NB4 (cell line): ENCODE results near the gene EPB41L2.

ENCODE experiments used
- DNase-seq: peaks from one replicate; pipeline ENCODE4 v3.0.0; 2010; ENCODE audit warnings: low read depth
- H3K4me3 ChIP-seq: one replicate; pipeline ENCODE4 v1.5.1; 2011; ENCODE audit warnings: mild to moderate bottlenecking, low read depth, low read length, moderate library complexity
- MYC ChIP-seq: IDR thresholded peaks from 2 replicates; pipeline ENCODE4 v1.6.1; 2011; ENCODE audit warnings: low read depth, low read length
- POLR2A ChIP-seq: IDR thresholded peaks from 2 replicates; pipeline ENCODE4 v1.6.1; 2011; ENCODE audit warnings: mild to moderate bottlenecking; ENCODE audit not compliant: insufficient read length; ENCODE audit errors: extremely low read depth
- TF ChIP-seq, protein P1 (sequence below): IDR thresholded peaks from 2 replicates; pipeline ENCODE4 v1.6.1; 2011; ENCODE audit warnings: low read depth, low read length
- TF ChIP-seq, protein P2 (sequence below): IDR thresholded peaks from one replicate; pipeline ENCODE4 v1.5.1; 2012; ENCODE audit warnings: low read depth, low read length

Gene EPB41L2

DNA sequence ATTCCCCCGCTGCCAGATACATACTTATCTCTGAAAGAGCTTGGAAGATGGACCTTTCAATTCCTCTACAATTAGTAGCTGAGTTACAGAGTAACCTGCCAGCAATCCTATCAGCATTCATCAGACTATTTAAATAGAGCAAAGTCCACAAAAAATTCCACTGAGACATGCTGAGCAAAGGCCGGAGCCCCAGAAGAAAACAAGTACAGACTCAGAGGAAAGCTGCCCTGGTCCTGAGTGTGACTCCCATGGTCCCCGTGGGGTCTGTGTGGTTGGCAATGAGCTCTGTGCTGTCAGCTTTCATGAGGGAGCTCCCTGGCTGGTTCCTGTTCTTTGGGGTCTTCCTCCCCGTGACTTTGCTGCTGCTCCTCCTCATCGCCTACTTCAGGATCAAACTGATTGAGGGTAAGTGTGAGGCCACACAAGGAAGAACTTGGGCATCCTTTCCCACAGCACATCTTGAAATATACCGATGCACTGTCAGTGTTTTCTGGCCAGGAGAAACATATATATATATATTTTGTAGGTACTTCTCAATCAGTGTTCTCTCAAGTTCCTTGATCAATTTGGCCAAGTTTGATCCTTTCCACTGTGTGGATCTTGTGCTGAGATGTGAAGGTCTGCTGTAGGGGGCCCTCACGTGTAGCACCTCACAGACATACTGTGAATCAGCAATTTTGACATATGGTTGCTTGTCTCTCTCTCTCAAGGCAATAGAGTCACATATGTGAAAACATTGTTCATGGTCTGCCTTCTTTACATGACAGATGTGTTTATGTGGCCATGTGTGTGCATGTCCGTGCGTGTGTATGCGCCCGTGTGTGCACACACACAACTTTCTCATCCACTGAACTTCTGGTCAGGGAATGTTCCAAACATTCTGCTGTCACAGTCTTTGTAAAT lies 235.5 kb downstream of the EPB41L2 start, which contains the start of gene SMLR1:
TSS of gene SMLR1 (plus strand) at position 160 of the 903 bp plus-strand sequence. CDS start at position 168, 8 bp downstream.
- TF ChIP-seq, protein P1, sequence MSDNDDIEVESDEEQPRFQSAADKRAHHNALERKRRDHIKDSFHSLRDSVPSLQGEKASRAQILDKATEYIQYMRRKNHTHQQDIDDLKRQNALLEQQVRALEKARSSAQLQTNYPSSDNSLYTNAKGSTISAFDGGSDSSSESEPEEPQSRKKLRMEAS: no peak
- TF ChIP-seq MYC (no peak), POLR2A (no peak)
- TF ChIP-seq, protein P2, sequence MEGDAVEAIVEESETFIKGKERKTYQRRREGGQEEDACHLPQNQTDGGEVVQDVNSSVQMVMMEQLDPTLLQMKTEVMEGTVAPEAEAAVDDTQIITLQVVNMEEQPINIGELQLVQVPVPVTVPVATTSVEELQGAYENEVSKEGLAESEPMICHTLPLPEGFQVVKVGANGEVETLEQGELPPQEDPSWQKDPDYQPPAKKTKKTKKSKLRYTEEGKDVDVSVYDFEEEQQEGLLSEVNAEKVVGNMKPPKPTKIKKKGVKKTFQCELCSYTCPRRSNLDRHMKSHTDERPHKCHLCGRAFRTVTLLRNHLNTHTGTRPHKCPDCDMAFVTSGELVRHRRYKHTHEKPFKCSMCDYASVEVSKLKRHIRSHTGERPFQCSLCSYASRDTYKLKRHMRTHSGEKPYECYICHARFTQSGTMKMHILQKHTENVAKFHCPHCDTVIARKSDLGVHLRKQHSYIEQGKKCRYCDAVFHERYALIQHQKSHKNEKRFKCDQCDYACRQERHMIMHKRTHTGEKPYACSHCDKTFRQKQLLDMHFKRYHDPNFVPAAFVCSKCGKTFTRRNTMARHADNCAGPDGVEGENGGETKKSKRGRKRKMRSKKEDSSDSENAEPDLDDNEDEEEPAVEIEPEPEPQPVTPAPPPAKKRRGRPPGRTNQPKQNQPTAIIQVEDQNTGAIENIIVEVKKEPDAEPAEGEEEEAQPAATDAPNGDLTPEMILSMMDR: no peak
- no peak for DNase-seq
- no peak within 1 kb of the TSS for H3K4me3 ChIP-seq

DNA sequence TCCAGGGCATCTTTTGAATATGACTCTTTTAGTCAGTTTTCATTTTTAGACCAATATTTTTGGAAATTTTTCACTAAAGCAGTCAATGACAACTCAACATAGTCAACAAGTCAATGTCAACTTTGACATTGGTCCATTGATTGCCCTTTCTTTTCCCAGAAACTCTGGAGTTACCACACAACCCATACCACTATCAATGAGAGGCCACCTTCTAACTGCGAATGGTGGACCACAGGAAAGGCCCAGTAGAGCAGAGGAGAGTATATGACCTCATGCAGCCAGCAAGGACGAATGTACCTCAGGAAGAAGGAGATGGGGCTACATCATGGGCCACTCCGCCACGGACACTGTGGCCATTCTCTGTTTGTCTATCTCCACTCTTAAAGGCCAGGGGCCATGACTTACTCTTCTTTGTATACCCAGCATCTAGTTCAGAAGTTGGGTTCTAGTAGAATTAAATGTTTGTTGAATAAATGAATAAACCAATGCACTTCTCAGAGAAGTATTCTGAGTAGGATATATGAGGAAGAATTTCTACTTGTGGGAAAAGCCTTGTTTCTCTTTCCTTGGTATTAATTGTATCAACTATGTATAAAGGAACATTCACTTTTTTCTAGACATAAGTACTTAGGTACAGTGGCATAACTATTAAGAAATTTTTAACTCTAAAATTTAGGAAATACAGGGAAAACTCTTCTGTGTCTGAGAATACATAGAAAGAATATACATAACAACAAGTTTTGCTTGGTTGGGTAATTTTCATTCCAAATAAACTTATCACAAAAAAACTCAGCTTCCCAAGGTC lies 236.4 kb downstream of the EPB41L2 start:
- no peak for DNase-seq
- no peak overlapping the region for H3K4me3 ChIP-seq
- TF ChIP-seq MYC (no peak), POLR2A (no peak)
- TF ChIP-seq, protein P2: no peak
- TF ChIP-seq, protein P1: no peak

DNA sequence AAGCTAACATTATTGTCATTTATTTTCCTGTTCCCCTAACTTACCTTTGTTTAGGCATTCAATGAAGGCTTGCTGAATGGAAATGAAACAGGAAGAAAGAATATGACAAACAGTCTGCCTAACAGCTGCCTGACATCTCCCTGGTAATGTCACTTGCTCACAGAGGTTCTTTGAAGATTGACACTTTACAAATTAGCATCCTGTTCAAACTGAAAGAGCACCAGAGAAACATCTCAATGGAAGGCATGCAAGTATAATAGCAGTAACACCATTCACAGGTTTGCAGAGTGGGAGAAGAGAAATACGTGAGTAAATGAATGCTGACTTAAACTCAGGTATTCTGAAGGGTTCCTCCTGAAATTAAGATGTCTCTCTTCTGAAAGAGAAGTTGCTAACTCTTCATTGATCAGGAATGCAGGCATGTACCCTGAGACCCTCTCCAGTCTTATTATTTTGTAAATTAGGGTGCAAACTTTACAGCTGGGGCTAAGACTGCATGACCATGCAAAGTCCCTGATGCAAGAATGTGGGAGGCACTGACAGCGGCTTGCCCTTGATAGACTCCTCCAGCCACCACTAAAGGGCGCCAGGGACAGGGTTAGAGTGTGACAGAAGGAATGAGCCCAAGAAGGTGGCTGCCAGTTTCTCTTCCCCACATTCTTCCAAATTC lies 237.1 kb downstream of the EPB41L2 start:
- no peak overlapping the region for H3K4me3 ChIP-seq
- TF ChIP-seq, protein P1: no peak
- TF ChIP-seq, protein P2: no peak
- TF ChIP-seq POLR2A (no peak), MYC (no peak)
- no peak for DNase-seq

DNA sequence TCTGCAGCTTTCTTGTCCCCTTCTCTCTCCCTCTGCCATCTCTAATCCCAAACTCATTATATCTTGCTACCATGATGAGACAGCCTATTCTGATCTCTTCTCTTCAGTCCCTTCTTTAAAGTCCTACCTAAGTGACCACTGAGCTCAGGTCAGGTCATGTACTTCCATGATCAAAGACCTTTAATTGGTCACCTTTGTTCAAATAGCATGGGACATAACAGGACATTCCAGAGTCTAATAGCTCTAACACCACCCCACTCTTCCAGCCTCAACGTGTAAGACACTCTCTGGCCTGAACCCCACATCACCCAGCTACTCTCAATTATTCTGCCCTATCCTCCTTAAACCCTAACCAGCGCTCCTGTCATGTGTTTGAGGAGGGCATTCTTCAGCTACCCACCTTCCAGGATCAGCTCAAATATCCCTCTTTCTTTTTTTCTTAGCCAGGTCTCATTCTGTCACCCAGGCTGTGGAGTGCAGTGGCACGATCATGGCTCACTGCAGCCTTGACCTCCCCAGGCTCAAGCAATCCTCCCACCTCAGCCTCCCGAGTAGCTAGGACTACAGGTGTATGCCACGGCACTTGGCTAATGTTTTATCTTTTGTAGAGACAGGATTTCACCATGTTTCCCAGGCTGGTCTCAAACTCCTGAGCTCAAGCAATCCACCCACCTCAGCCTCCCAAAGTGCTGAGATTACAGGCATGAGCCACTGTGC lies 237.9 kb downstream of the EPB41L2 start:
- TF ChIP-seq MYC (no peak), POLR2A (no peak)
- TF ChIP-seq, protein P2: no peak
- TF ChIP-seq, protein P1: no peak
- H3K4me3 ChIP-seq: no peak overlapping the region
- no peak for DNase-seq

DNA sequence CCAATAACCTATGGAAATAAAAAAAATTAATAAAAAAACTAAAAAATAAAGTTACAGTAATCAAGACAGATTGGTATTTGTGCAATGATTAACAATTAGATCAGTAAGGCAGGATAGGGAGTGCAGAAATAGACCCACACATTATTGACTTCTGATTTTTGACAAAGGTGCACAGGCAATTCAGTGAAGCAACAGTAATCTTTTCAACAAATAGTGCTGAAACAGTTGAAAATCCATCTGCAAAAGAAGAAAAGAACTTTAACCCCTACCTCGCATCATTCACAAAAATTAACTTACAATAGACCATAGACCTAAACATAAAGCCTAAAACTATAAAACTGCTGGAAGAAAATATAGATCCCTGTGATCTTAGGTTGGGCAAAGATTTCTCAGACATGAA lies 240.3 kb downstream of the EPB41L2 start:
- no peak for DNase-seq
- no peak overlapping the region for H3K4me3 ChIP-seq
- no peak for TF ChIP-seq MYC
- TF ChIP-seq, protein P1: no peak
